Measurements from ENCODE around the gene CCDC88C.

The CCDC88C gene

DNA sequence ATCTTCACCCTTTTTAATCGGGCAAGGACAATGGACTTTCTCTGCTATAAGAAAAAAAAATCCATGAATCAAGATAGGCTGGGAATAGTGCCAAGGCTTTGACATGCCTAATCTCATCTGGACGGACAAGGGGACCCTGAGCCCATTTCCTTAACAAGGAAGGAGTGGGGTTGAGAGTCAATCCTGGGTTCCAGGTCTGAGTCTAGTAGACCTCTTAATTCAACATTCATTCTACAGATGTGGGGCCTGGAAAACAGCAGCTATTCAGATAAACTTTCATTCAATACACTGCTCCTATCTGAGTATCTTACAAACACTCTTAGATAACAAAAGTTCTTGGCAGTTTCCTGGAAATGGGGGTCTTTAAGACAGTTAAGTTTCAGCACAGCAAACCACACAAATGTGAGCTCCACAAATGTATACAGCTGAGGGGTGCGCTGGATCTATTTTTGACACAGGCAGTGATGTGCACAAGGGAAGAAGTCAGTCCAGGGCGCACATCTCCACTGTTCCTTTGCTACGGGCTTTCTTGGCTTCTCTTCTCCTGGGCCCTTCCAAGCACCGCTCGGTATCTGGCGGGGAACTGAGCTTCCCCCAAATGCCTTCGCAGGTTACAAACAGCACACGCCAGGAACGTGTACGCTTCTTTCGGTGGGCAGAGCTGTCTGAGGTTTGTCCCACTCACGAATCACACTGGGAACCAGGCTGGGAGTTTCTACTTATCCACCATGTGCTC, 90.9 kb downstream of the CCDC88C start:
- DNase-seq = no peak

DNA sequence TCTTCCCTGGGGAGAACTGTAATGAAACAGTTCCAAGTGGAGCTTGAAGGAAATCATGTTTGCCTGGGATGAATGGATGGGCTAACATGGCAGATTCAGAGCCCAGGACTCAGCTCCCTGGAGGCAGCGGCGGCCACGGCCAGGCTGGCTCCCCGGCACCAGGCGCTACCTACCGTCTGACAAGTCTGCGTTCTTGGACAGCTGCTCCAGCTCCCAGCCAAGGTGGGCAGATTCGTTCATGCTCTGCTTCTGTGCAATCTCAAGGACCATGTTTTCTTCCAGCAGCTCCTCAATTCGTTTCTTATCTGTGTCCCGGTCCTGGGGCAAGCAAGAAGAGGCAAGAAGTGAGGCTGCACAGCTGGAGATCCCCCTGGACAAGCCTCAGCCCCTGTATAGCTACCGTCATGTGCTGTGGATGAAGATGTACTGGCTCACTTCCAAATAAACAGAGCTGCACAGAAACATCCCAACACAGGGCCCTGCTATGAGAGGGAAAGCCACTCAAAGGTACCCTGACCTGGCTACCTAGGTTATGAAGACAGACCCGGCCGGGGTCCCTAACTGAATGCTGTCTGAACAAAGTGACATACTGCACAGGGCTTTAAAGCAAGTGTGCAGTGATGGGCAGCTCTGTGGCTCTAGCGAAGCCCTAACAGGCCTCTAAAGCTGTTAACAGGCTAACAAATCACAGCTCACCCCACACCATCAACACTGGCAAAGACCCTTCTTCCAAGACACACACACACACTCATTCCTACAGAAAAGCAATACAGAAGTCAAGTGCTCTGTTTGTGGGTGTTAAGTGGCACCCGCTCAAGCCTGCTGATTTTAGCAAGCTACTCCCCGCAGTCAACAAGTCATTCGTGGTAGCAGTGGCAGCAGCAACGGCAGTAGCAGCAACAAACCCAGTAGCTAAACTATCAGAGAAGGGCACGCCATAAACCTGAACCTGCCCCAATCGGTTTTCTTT, 92.7 kb downstream of the CCDC88C start:
- no peak for DNase-seq

- DNase-seq = peak; percentile 91
These were observed 93.7 kb downstream of the CCDC88C start for GRCh38 chr14:91323671-91324605.

DNA sequence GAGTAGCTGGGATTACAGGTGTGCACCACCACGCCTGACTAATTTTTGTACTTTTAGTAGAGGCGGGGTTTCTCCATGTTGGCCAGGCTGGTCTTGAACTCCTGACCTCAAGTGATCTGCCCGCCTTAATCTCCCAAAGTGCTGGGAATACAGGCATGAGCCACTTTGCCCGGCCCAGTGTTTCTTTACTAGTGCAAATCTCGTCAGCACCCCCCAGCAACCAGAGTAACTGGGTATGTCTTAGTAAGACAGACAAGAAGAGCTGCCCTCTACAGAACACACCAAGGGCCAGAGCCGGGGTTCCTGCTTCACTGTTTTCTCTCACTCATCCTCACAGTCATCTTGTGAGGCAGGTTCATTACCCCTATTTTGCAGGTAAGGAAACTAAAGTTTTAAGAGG, 94.6 kb downstream of the CCDC88C start:
- DNase-seq = no peak

DNA sequence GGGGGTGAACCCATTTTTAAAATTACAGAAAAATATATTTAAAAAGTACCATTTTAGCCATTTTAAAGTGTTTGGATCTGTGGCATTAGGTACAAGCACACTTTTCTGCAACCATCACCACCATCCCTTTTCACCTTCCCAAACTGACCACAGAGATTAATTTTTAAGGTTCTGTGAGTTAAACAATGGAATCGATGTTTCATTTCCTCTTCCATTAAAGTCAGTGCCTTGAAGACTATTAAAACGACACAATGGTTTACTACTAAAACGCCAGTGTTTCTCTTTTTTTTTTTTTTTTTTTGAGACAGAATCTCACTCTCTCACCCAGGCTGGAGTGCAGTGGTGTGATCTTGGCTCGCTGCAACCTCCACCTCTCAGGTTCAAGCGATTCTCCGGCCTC, 95.0 kb downstream of the CCDC88C start:
- no peak for DNase-seq

- DNase-seq = no peak
These were observed 96.5 kb downstream of the CCDC88C start for GRCh38 chr14:91321131-91321530.

DNA sequence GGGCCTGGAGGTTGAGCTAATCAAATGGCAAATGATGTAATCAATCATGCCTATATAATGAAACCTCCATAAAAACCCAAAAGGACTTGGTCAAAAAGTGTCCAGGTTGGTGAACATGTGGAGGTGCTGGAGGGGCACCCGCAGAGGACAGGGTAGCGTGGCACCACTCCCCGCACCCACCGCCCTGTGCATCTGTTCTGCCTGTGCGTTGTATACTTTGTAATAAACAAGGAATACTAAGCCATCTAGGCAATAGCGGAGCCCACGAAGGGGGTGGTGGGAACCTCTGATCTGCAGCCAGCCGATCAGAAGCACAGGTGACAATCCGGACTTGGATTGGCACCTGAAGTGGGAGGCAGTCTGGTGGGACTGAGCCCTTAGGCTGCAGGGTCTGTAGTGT, 97.4 kb downstream of the CCDC88C start:
- no peak for DNase-seq

- DNase-seq = no peak
These were observed 98.7 kb downstream of the CCDC88C start for GRCh38 chr14:91318911-91319310.

- DNase-seq = peak; percentile 82
These were observed 100.0 kb downstream of the CCDC88C start for GRCh38 chr14:91317381-91318308.

DNA sequence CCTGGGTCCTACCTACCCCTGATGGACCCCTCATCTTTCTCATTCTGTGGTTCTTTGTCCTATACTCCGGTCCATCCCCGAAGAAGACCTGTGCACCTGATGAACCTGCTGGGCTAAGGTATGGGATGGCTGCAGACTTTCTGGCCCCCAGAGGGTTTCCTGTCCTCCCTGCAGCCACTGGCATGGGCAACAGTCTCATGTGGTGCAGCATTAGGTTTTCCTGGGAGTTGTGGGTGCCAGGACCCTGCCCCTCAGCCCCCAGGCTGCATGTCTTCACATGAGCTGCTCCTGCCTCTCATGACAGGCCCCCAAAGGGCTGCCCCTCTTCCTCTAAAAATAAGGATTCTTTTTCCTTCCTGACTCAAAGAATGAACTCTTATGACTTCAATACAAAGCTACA, 100.9 kb downstream of the CCDC88C start:
- no peak for DNase-seq

- DNase-seq = peak; percentile 90
These were observed 101.8 kb downstream of the CCDC88C start for GRCh38 chr14:91315844-91316267.

DNA sequence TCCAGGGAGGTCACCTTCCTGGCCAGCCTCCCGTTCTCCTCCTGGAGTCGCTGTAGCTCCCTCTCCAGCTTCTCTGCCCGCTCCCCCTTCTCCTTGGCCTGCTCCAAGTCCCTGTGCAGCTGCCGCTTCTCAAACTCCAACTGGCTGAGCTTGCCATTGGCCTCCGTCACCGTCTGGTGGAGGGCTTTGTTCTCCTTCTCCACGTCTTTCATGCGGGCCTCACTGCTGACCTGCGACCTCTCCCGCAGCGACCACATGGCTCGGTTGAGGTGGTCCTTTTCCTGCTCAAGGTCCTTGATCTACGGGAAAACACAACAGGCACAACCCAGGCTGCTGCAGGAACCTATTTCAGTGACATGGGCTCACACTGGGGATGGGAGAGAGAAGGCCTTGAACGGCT, 103.8 kb downstream of the CCDC88C start:
- DNase-seq = no peak

- no peak for DNase-seq
These were observed 104.3 kb downstream of the CCDC88C start for GRCh38 chr14:91313154-91313850.

DNA sequence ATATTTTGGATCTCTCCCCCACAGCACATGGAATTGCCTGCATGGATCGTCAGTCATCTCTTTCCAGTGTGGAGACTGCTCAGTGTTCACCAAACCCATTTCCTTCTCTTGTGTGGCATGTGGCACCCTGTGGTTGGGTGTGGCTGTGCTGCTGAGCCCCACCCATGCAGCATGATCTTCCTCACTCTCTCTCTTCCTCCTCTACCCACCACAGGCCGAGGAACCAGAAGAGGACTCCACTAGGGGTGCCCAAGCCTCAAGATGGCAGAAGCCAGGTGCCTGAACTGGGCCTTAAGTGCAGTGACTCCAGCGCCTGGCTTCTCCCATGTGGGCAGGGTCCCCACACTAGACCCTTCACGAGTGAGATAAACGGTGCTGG, 106.3 kb downstream of the CCDC88C start:
- DNase-seq = peak; percentile 78

DNA sequence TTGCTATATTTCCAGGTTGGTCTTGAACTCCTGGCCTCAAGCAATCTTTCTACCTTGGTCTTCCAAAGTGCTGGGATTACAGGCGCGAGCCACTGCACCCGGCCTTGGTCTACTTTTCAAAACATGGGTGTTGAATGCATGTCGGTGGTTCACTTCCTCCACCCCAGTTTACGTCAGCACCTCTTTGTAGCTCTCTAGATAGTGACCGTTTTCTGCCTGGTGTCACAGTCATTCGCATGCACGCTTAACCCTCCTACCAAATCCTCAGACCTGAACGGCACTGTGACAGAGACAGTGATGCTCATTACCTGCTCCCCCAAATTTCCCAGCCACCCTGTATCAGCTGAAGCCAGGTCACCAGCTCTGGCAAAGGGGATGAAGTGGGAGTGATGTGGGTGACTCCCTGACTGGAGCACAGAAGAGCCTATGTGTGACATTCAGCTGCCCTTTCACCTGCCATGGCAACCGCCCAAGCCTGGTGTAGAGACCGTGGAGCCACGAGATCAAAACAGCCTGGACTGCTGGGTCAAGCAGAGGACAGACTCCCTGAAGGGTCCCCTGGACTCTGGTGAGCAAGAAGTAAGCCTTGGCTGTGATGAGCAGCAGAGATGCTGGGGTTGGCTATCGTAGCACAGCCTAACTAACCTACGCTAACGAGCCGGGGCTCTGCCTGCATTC, 106.9 kb downstream of the CCDC88C start:
- no peak for DNase-seq

- DNase-seq = no peak
These were observed 107.8 kb downstream of the CCDC88C start for GRCh38 chr14:91309756-91310280.

DNA sequence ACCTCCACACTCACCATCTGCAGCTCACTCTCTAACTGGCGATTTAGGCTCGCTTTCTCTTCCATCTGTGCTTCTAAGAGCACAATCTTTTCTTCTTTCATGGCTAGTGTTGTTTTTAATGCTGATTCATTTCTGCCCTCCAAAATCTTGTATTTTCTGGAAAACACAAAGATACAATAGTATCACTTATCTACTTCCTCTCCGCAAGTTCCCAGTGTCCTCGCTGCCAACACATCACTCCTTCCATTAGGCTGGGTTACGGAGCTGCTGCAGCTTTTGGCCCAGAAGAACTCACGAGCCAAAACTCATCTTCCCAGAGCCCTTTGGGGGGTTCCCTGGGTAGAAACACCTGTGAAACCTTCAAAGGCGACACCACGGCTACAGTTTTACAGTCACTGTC, 109.3 kb downstream of the CCDC88C start:
- no peak for DNase-seq

- no peak for DNase-seq
These were observed 110.0 kb downstream of the CCDC88C start for GRCh38 chr14:91307652-91308051.

GRCh38 chr14:91307046-91307445, 110.6 kb downstream of the CCDC88C start:
- no peak for DNase-seq

DNA sequence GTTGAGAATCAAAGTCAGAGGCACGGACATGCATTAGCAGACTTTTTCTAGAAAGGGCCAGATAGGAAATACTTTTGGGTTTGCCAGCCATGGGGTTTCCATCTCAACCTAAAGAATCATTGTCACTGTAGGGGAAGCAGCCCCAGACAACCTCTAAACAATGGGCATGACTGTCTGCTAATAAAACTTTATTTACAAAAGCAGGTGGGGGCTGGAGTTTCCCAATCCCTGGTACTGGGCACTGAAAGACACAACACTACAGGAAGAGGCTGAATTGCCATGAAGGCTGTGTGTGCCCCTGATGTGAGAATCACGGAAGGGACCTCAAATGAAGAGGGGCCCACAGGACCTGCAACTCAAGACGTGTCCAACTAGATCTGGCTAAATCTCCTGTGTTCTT, 111.1 kb downstream of the CCDC88C start:
- DNase-seq = no peak
